Fibroblast of pulmonary artery (primary cell): ENCODE measurements around the gene CDO1.

Experiments
- DNase-seq: peaks from one replicate; pipeline ENCODE4 v3.0.0-alpha.2; 2010; ENCODE audit warnings: low read depth
- H3K4me3 ChIP-seq: replicated peaks from 2 replicates; pipeline ENCODE4 v1.5.1; 2011; ENCODE audit warnings: low read depth, mild to moderate bottlenecking, control low read depth, low read length, moderate library complexity
- CTCF ChIP-seq: IDR thresholded peaks from 2 replicates; pipeline ENCODE4 v1.5.1; 2011; ENCODE audit warnings: mild to moderate bottlenecking, control low read depth, low read length, inconsistent platforms; ENCODE audit errors: missing control alignments

CDO1 gene

DNA sequence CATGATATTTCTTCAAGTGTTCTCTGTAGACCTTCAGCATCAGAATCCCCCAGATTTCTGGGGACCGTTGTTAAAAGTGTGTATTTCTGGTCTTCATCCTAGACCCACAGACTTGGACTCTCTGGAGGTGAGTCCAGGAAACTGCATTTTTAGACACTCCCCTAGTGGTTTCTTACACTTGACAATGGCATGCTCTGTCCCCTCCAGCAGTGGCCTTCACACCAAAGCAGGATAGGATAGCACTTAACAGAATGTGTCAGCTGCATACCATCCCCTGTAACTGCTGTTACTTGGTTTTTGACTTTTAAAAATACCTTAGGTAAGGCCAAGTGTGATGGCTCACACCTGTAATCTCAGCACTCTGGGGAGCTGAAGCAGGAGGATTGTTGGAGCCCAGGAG is 20.8 kb downstream of the CDO1 start:
- H3K4me3 ChIP-seq = no peak overlapping the region
- no peak for TF ChIP-seq CTCF
- DNase-seq = no peak

DNA sequence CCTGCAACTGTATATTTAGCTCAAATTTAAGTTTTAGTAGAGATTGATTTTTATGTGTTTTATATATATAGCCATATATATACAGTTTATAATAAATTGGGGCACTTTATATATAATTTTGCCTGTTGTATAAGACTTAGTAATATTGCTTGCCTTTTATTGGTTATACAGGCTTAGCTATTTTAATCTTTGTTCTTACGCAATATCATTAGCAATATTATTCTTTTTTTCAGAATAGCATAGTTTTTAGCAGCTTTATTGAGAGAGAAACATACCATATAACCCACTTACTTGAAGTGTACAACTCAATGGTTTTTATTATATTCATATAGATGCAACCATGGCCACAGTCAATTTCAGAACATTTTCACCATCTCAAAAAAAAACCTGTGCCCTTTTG is 28.0 kb downstream of the CDO1 start:
- H3K4me3 ChIP-seq = no peak overlapping the region
- no peak for TF ChIP-seq CTCF
- DNase-seq = no peak

DNA sequence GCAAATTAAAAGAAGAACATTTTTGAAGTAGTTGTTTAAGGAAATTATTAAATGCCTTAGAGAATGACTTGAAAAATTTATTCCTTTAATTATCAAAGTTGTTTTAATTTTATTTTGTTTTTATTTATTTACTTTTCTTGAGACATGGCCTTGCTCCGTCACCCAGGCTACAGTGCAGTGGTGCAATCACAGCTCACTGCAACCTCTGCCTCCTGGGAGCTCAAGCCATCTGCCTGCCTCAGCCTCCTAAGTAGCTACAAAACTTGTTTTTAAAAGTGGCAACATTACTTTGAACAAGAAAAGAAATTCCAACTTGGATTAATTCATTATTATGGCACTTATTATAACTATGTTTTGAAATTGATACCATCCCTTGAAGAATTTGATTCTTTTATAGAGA is 29.0 kb downstream of the CDO1 start:
- H3K4me3 ChIP-seq = no peak overlapping the region
- no peak for DNase-seq
- TF ChIP-seq CTCF = no peak

- DNase-seq = no peak
- H3K4me3 ChIP-seq = no peak overlapping the region
- TF ChIP-seq CTCF = no peak
Observed at GRCh38 chr5:115785381-115786065, 30.9 kb downstream of the CDO1 start.

GRCh38 chr5:115778417-115778816 is 38.0 kb downstream of the CDO1 start:
- H3K4me3 ChIP-seq = no peak overlapping the region
- no peak for TF ChIP-seq CTCF
- DNase-seq = no peak

DNA sequence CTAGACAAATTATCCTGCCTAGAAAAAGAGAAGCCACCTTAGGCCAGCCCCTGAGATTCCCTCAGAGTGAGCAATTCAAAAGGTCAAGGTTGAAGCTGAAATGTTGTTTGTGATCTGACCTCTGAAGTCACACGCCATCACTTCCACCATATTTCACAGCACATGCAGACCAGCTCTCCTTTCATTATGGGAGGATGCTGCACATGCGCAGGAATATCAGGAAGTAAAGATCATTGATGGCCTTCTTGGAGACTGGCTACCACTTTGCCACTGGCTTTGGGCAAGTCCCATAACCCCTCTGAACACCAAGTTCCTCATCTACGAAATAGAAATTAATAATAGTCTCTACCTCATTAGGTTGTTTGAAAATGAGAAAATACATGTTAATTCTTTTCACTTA is 39.5 kb downstream of the CDO1 start:
- TF ChIP-seq CTCF = no peak
- no peak overlapping the region for H3K4me3 ChIP-seq
- DNase-seq = no peak

DNA sequence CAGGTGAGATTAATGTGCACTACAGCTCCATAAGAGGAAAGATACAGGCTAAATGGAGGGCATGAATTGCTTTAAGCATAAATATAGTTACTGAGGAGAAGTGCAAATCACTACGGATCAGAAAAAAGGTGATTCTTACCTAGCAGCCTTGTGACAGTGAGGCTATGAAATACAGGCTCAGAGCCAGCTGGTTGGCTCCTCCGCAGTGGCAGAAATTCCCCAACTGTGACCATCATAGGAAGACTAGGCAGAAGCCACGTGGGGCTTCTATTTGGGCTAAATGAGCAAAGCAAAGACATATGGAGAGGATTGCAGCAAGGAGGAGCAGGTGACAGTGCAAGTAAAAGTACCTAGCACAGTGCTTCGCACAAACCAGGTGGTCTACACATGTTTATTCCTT is 40.5 kb downstream of the CDO1 start:
- no peak overlapping the region for H3K4me3 ChIP-seq
- DNase-seq = no peak
- TF ChIP-seq CTCF = no peak
